Cerebellar cortex (tissue), 1 donor: ENCODE results near the gene KCNH6.

Experiments used
- DNase-seq: peaks from one replicate; pipeline ENCODE4 v3.0.0-alpha.2; 2015; ENCODE audit warnings: low spot score

KCNH6 gene

GRCh38 chr17:63486317-63487013 lies 36.7 kb upstream of the KCNH6 start:
- DNase-seq: no peak

DNA sequence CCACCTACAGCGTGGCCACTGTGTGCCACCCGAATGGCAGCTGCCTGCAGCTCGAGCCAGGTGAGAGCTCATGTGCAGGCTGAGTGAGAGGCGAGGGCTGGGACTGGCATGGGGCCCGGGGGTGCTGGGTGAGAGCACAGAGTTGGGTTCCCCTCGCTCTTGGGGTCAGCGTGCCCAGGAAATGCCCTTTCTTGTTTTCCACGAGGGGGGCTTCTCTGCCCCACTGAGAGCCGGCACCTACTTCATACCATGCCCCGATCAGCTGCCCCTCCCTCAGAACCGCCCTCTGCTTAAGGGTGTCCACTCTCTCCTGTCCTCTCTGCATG lies 36.2 kb upstream of the KCNH6 start:
- no peak for DNase-seq

DNA sequence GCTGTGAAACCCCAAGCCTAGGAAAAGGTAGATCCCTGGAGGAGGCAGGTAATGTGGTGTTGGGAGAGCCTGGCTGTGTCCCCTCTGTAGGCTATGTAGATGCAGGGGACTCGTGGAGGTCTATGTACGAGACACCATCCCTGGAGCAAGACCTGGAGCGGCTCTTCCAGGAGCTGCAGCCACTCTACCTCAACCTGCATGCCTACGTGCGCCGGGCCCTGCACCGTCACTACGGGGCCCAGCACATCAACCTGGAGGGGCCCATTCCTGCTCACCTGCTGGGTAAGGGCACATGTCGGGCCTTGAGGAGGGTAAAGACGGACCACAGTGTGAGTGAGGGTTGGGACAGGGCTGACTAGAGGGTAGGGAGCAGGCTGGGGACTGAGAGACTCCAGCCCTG lies 34.3 kb upstream of the KCNH6 start:
- DNase-seq: no peak

DNA sequence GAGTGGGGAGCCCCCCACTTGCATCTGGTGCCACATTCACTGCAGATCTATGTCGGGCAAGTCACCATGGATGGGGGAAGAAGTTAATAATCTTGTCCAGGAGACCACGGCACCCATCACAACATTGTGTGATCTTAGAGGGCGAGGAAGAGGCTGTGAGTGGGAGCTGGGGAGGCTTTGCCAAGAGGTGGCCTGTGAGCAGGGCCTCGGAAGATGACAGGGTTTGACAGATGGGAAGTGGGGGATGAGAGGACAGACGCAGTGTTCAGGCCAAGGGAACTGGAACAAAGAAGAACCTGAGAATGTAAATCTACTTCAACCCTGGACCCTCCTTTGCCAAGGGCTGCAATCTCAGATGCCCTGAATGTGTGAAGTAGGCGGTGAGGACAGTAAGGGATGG lies 33.9 kb upstream of the KCNH6 start:
- no peak for DNase-seq

DNA sequence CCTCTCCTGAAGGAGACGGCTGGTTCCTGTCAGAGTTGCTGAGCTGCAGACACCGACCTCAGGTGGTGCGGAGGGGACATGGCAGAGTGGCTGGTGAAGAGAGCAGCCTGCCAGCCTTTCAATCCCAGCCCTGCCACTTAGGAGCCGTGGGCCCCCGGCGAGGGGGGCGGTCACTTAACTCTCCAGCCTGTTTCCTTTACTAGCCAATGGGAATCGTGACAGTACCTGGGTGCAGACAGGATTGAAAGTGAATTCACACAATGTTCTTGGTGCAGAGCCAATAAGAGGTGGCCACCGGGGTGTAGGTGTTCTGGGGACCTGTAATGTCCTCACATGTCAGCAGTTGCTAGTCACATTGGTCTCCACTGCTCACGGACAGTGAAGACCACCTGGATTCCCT lies 32.8 kb upstream of the KCNH6 start:
- no peak for DNase-seq

DNA sequence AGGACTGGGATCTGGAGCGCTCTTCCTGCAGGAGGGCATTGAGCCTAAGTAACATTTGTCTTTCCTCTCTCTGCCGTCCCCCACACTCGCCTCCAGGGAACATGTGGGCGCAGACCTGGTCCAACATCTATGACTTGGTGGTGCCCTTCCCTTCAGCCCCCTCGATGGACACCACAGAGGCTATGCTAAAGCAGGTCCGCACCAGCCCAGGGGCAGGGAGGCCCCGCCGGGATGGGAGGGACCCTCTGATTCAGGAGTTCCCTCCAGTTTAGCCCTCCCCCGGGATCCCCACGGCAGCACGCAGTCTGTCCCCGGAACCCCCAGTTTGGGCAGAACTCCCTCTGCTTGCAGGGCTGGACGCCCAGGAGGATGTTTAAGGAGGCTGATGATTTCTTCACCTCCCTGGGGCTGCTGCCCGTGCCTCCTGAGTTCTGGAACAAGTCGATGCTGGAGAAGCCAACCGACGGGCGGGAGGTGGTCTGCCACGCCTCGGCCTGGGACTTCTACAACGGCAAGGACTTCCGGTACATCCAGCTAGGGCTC lies 32.2 kb upstream of the KCNH6 start:
- DNase-seq: no peak

GRCh38 chr17:63491413-63491812 lies 31.7 kb upstream of the KCNH6 start:
- DNase-seq: no peak

DNA sequence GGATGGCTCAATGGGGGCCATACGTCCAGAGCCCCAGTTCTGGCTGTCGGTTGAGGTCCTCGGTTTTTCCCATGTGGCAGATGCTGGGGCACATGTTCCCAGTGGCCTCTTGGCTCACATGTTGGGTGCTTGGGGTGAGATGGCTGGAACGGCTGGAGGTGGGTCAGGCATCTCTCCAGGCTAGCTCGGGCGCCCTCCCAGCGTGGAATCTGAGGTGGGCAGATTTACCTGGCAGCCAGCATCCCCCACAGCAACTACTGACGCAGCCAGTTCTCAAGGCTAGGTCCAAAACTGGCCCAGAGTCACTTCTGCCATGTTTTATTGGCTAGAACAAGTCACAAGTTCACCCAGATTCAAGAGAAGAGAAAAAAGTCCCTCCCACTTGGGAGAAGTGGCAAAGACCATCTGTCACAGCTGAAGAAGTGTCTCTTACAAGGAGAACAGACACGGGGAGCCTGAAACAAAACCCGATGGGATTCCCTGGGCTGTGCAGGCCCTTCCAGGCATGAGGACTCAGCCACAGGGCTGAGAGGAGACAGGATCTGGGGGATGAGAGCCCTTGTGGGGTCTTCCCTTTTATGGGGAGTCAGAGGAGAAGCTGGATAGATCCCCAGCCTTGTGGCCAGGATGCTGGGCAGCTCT lies 31.1 kb upstream of the KCNH6 start:
- no peak for DNase-seq

DNA sequence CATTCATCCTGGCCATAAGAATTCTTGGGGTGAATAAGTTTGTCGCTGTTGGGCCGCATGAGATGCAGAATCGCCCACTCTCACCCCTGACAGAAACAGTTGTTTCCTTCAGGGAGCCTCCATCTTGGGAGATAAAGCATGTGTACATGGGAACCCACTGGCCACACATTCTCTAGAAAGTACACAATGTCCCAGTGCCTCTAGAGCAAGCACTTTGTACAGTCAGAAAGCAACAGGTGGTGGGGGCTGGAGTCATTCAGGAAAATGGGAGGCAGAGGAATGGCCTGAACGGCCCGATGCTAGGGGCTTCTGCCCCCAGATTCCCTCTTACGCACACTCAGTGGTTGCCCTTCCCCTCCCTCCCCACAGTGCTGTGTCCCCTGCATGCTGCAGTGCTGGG lies 30.2 kb upstream of the KCNH6 start:
- no peak for DNase-seq

DNA sequence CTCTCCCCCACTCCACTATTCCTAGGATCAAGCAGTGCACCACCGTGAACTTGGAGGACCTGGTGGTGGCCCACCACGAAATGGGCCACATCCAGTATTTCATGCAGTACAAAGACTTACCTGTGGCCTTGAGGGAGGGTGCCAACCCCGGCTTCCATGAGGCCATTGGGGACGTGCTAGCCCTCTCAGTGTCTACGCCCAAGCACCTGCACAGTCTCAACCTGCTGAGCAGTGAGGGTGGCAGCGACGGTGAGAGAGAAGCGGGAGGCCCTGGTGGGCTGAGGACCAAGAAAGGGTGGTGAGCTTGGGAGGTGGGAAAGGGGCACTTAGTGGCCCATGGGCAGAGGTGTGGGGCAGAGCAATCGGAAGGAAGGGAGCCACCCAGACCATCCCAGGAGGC lies 29.7 kb upstream of the KCNH6 start:
- DNase-seq: no peak

DNA sequence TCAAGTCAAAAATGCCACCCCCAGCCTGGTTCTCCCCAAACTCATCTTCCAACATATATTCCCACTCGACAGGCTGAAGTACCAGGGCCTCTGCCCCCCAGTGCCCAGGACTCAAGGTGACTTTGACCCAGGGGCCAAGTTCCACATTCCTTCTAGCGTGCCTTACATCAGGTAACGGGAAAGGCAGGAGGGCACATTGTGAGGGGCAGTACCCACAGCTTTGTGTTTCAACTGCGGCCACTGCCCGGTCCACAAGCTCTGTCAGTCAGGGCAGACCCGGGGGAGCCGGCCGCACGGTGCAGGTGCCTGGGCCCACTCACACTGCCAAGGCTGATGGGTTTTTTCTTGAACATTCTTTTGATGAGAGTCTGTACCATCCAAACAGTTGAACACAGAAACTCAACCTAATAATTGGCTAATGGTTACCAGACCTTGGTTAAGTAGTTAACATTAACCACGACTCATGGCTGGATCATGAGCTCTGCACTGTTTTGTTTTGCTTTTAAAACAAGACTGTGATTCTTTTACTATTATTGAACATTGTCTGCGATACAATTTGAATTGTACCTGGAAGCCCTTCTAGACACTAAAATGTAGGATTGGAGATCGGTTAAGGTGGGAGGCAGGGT lies 28.7 kb upstream of the KCNH6 start:
- no peak for DNase-seq

- no peak for DNase-seq
These were observed 27.7 kb upstream of the KCNH6 start for GRCh38 chr17:63495491-63495890.

- no peak for DNase-seq
These were observed 27.0 kb upstream of the KCNH6 start for GRCh38 chr17:63496177-63496576.

DNA sequence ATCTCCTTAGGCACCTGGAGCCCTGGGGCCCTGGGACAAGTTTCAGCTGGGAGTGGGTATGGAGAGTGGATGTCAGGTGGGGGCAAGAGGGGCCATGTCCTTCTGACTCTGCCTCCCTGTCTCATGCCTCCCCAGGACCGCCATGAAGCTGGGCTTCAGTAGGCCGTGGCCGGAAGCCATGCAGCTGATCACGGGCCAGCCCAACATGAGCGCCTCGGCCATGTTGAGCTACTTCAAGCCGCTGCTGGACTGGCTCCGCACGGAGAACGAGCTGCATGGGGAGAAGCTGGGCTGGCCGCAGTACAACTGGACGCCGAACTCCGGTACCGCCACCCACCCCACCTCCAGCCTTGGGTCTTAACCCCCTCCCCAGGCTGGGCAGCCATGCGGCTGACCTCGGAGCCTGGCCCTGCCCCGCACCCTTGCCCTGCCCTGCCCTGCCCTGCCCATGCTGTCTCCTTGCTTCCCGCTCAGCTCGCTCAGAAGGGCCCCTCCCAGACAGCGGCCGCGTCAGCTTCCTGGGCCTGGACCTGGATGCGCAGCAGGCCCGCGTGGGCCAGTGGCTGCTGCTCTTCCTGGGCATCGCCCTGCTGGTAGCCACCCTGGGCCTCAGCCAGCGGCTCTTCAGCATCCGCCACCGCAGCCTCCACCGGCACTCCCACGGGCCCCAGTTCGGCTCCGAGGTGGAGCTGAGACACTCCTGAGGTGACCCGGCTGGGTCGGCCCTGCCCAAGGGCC lies 26.3 kb upstream of the KCNH6 start:
- no peak for DNase-seq

DNA sequence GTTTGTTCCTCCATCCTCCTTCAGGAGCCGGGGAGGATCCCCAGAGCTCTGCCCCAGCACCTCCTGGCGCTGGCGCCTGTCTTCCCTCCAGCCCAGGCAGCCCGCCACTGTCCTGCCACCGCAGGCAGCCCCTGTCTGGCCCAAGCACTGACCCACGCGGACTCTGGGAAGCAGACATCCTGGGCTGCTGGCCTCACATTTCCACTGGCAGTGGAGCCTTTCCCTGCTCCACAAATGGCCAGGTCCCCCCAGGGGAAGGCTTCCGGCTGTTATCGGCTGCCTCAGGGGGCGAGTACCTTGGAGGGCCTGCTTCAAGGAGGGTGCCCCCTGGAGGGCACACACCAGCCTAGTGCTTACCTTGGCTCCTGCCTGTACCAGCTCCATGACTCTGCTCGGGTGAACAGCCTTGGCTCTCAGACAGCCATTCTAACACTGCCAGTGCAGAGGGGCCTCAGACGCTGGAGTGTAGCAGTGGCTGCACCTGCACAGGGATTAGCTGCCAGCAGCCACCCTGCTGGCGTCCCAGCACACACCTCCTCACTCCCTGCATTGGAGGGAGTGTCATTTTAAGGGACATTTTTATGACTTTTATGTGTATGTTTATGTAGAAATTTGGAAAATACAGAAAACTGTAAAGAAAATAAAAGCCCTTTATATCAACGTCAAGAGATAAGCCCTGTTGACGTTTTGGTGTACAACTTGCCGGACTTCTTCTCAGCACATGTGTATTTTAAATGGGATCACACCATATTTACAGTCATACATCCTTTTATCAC lies 25.3 kb upstream of the KCNH6 start:
- DNase-seq: no peak

- no peak for DNase-seq
These were observed 24.4 kb upstream of the KCNH6 start for GRCh38 chr17:63498626-63499195.

- no peak for DNase-seq
These were observed 22.4 kb upstream of the KCNH6 start for GRCh38 chr17:63500543-63501390.

GRCh38 chr17:63503341-63503705 lies 19.8 kb upstream of the KCNH6 start:
- DNase-seq: no peak

DNA sequence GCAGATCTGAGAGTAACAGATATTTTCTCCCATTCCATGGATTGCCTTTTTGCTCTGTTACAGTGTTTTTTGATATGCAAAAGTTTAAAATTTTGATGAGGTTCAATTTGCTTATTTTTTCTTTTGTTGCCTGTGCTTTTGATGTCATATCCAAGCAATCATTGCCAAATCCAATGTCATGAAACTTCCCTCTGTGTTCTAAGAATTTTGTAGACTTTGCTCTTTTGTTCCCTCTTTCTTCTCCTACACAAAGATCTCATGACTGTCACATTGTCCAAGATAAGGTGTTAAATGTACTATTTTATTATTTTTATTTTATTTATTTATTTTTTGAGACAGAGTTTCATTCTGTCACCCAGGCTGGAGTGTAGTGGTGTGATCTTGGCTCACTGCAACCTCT lies 18.9 kb upstream of the KCNH6 start:
- DNase-seq: no peak

DNA sequence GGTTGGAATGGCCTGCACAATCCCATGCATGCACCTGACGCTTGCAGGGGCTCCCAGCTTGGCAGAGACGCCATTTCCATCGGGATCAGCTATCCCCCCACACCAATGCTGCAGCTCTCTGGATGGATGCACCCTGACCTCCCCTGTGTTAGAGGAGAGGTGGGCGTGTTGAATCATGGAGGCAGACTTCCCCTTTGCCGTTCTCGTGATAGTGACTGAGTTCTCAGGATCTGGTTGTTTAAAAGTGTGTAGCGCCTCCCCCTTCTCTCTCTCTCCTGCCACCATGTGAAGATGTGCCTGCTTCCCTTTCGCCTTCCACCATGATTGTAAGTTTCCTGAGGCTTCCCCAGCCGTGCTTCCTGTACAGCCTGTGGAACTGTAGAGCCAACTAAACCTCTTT lies 17.8 kb upstream of the KCNH6 start:
- no peak for DNase-seq

DNA sequence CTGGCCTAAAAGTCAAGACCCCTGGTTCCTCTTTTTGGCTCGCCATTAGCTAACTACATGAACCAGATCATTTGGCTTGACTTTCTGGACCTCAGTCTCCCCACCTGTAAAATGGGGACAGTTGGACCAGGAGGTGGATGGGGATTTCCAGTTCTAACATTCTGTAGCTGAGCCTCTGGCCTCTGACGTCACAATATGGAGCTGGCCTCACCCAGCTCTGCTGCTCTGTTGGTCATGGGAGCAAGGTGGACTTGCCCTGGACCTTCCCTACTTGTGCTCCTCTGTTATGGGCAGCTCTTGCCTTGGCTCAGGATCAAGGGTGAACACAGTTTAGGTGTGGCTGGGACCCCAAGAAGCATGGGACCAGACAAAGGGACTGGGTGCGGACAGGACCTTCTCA lies 16.5 kb upstream of the KCNH6 start:
- DNase-seq: no peak
